K562 (cell line): ENCODE results near the gene MRFAP1. TPM values are rescaled to one million over a fixed set of nuclear protein-coding genes. Genes with fewer than 3 reads are reported as not detected.

Source experiments
- AFF1 ChIP-seq, 2 experiments: fragments of 450-650 bp; IDR thresholded peaks; 2 replicates each; pipeline ENCODE4 v1.6.1; 2018; ENCODE audit warnings: mild to moderate bottlenecking in 2 of 2, low read depth in 1 of 2; ENCODE audit not compliant: partially characterized antibody in 2 of 2
- E2F4 ChIP-seq: sonication (generic); formaldehyde crosslinking; IDR thresholded peaks from 2 replicates; pipeline ENCODE4 v1.8.0; 2022; ENCODE audit warnings: mild to moderate bottlenecking, low read depth, missing genetic modification reagents
- ETV6 ChIP-seq, 3 experiments: fragments of 150-350 bp in 1 of 3; sonication (generic) in 1 of 3; formaldehyde crosslinking in 1 of 3; IDR thresholded peaks; 2 replicates each; pipeline versions ENCODE4 v1.6.1 to v1.8.0; 2014 to 2022; ENCODE audit warnings: borderline replicate concordance in 2 of 3, low read depth in 2 of 3, antibody characterized with exemption in 1 of 3, low read length in 1 of 3, mild to moderate bottlenecking in 1 of 3, missing genetic modification reagents in 1 of 3
- FOSL1 ChIP-seq: fragments of 200-800 bp; sonication (Bioruptor generic); conservative IDR thresholded peaks from 2 replicates; pipeline ENCODE4 v1.6.1; 2016; ENCODE audit warnings: missing genetic modification characterization, missing compliant biosample characterization
- FOXM1 ChIP-seq, 2 experiments: fragments of 450-650 bp in 1 of 2; sonication (generic) in 1 of 2; formaldehyde crosslinking in 1 of 2; IDR thresholded peaks; 2 replicates each; pipeline versions ENCODE4 v1.6.1 to v1.9.0; 2017 to 2022; ENCODE audit warnings: low read depth in 2 of 2, mild to moderate bottlenecking in 2 of 2, missing genetic modification reagents in 1 of 2, moderate library complexity in 1 of 2
- HDAC1 ChIP-seq, 2 experiments: fragments of 450-650 bp; IDR thresholded peaks; 2 replicates each; pipeline ENCODE4 v1.6.1; 2016 to 2017; ENCODE audit warnings: inconsistent platforms in 1 of 2, mild to moderate bottlenecking in 1 of 2, moderate library complexity in 1 of 2
- HDGF ChIP-seq: fragments of 450-650 bp; IDR thresholded peaks from 2 replicates; pipeline ENCODE4 v1.6.1; 2016
- LARP7 ChIP-seq: fragments of 450-650 bp; IDR thresholded peaks from 2 replicates; pipeline ENCODE4 v1.6.1; 2016
- MYC ChIP-seq, 2 experiments: fragments of 250-450 bp in 1 of 2; sonication (Bioruptor Pico) in 1 of 2; IDR thresholded peaks; 2 replicates each; pipeline versions ENCODE4 v1.5.1 to v1.6.1; 2012 to 2021; ENCODE audit warnings: low read depth in 2 of 2, borderline replicate concordance in 1 of 2, improper control_type of control experiment in 1 of 2, low read length in 1 of 2, mild to moderate bottlenecking in 1 of 2, moderate library complexity in 1 of 2
- POLR2G ChIP-seq: fragments of 200-400 bp; formaldehyde crosslinking; IDR thresholded peaks from 2 replicates; pipeline ENCODE4 v1.6.1; 2017; ENCODE audit warnings: low read depth, mild to moderate bottlenecking, antibody characterized with exemption, low read length, moderate library complexity
- POLR3G ChIP-seq: IDR thresholded peaks from 2 replicates; pipeline ENCODE4 v1.6.1; 2011; ENCODE audit not compliant: insufficient read length, insufficient replicate concordance; ENCODE audit errors: extremely low read depth
- RBM22 ChIP-seq: fragments of 200-400 bp; formaldehyde crosslinking; IDR thresholded peaks from 2 replicates; pipeline ENCODE4 v1.6.1; 2018; ENCODE audit warnings: low read length, low read depth; ENCODE audit not compliant: poor library complexity, severe bottlenecking
- TBP ChIP-seq: optimal IDR thresholded peaks from 2 replicates; pipeline ENCODE3; 2011; ENCODE audit warnings: low read depth, low read length, improper control_type of control experiment
- ZBTB33 ChIP-seq: sonication (generic); formaldehyde crosslinking; IDR thresholded peaks from 2 replicates; pipeline ENCODE4 v1.8.1; 2023; ENCODE audit warnings: mild to moderate bottlenecking, missing genetic modification reagents
- ZNF197 ChIP-seq: fragments of 200-800 bp; sonication (Bioruptor generic); IDR thresholded peaks from 2 replicates; pipeline ENCODE4 v1.6.1; 2016; ENCODE audit warnings: low read depth, missing genetic modification characterization, missing compliant biosample characterization
- ZNF384 ChIP-seq: IDR thresholded peaks from 2 replicates; pipeline ENCODE4 v1.6.1; 2012; ENCODE audit warnings: low read depth, low read length, improper control_type of control experiment
- polyA plus RNA-seq, 8 experiments: library from polyadenylated mRNA; depleted of rRNA in 4 of 8; stranded (reverse) in 5 of 8; unstranded in 3 of 8; fragments of >200 nt; fragmentation: Nextera tagmentation in 2 of 8; fragmentation: Illumina TruSeq in 1 of 8; extraction: Ambion mirVana in 2 of 8; extraction: Trizol in 1 of 8; gene quantifications; 2 replicates each; pipeline versions ENCODE4 v1.2.1 to v1.2.3, GENCODE V29; 2011 to 2014; ENCODE audit warnings: inconsistent platforms in 1 of 8, missing spikeins in 1 of 8
- total RNA-seq, 7 experiments: library from RNA; depleted of rRNA in 6 of 7; stranded (reverse); fragments of >200 nt in 6 of 7; fragmentation: Illumina TruSeq in 2 of 7; extraction: Trizol in 2 of 7; gene quantifications; 2 replicates each; pipeline versions ENCODE4 v1.2.1 to v1.2.3, GENCODE V29; 2011 to 2021; ENCODE audit warnings: low replicate concordance in 1 of 7

Gene MRFAP1
- total and polyA plus RNA-seq, 9 of the 15 experiments (the other 6 are each of a cell fraction or from before 2014, with no cell fraction given) = 46.0 to 270 (median 151) TPM

GRCh38 chr4:6641164-6641970 lies 882 bp downstream of the MRFAP1 start (continued):
- TF ChIP-seq AFF1 (IDR thresholded peaks at IDR 0.05; ENCODE audit: low read depth in 1 of 2, partially characterized antibody in 2 of 2) (peak in 1 of 2 experiments; percentile 14), LARP7 (peak; percentile 90; the same call in 1 of the 2 replicates), TBP (no peak), ZNF384 (no peak), HDGF (no peak), HDAC1 (IDR thresholded peaks at IDR 0.05) (peak in 1 of 2 experiments; percentile 70; a peak in 2 of 4 replicates), RBM22 (peak; percentile 38), FOSL1 (tag) (no peak), ZNF197 (no peak), FOXM1 (IDR thresholded peaks at IDR 0.05; ENCODE audit: low read depth) (no peak), FOXM1 (CRISPR knock-in tag; IDR thresholded peaks at IDR 0.05; ENCODE audit: low read depth) (no peak), ZBTB33 (no peak), POLR2G (no peak), POLR3G (no peak), MYC (IDR thresholded peaks at IDR 0.05; ENCODE audit: low read depth, low read length) (no peak), MYC (CRISPR knock-in tag; IDR thresholded peaks at IDR 0.05; ENCODE audit: borderline replicate concordance, low read depth) (no peak), ETV6 (IDR thresholded peaks at IDR 0.05; ENCODE audit: borderline replicate concordance in 1 of 2, low read depth in 2 of 2, low read length in 1 of 2) (no peak), ETV6 (CRISPR knock-in tag; IDR thresholded peaks at IDR 0.05; ENCODE audit: borderline replicate concordance) (no peak), E2F4 (no peak)
